Upper lobe of left lung (tissue), 4 donors: Measurements from ENCODE around the gene IQCH.

ENCODE experiments used
- CTCF ChIP-seq, 6 experiments: fragments of 450-650 bp in 4 of 6; fragments of 200-600 bp in 2 of 6; sonication (generic) in 2 of 6; IDR thresholded peaks; one replicate each; pipeline ENCODE4 v1.5.1; 2016 to 2019; ENCODE audit warnings: antibody characterized with exemption in 6 of 6
- EP300 ChIP-seq, 4 donors: sonication (generic); formaldehyde crosslinking; IDR thresholded peaks; one replicate each; pipeline ENCODE4 v1.5.1; 2017; ENCODE audit warnings: antibody characterized with exemption in 4 of 4, control low read depth in 2 of 4
- POLR2A ChIP-seq, 4 donors: fragments of 450-650 bp; IDR thresholded peaks; one replicate each; pipeline ENCODE4 v1.5.1; 2016 to 2017; ENCODE audit warnings: antibody characterized with exemption in 4 of 4, mild to moderate bottlenecking in 2 of 4

- no peak for TF ChIP-seq CTCF (IDR thresholded peaks at IDR 0.05)
- TF ChIP-seq EP300 (IDR thresholded peaks at IDR 0.05), result no peak
- no peak for TF ChIP-seq POLR2A (IDR thresholded peaks at IDR 0.05)
Observed at GRCh38 chr15:67232591-67232990, 22.0 kb upstream of the IQCH start.
